DND-41 (cell line): ENCODE data around the gene SRC.
A peak's percentile ranks its signal among the peaks of the same experiment; 100 is the strongest.

Source experiments
- ATAC-seq: fragments of 200-7000 bp; cut with Tn5 transposase; 3 replicates; pipeline ENCODE4 v1.9.1; 2021; ENCODE audit warnings: low read depth; ENCODE audit not compliant: insufficient read depth
- DNase-seq: peaks from one replicate; pipeline ENCODE4 v3.0.0-alpha.2; 2020
- H2AFZ ChIP-seq: 2 replicates; pipeline ENCODE4 v1.6.0; 2012; ENCODE audit warnings: low read depth, low read length
- H3K27ac ChIP-seq: 2 replicates; pipeline ENCODE4 v1.5.1; 2012; ENCODE audit warnings: low read length, inconsistent platforms
- H3K27me3 ChIP-seq: fragments of 200-600 bp; sonication (generic); 2 replicates; pipeline ENCODE4 v1.6.0; 2012; ENCODE audit warnings: low read length, mild to moderate bottlenecking, inconsistent platforms; ENCODE audit not compliant: insufficient read depth, poor library complexity
- H3K36me3 ChIP-seq: 2 replicates; pipeline ENCODE4 v1.5.1; 2012; ENCODE audit warnings: low read length, inconsistent platforms; ENCODE audit not compliant: insufficient read depth
- H3K4me1 ChIP-seq: 2 replicates; pipeline ENCODE4 v1.5.1; 2012; ENCODE audit warnings: mild to moderate bottlenecking, low read length; ENCODE audit not compliant: insufficient read depth
- H3K4me2 ChIP-seq: 2 replicates; pipeline ENCODE4 v1.6.0; 2012; ENCODE audit warnings: mild to moderate bottlenecking, moderate library complexity, low read length, inconsistent platforms; ENCODE audit not compliant: insufficient read depth
- H3K4me3 ChIP-seq, 2 experiments: fragments of 200-600 bp in 1 of 2; shearing (Covaris generic) in 1 of 2; 2 replicates each; pipeline ENCODE4 v1.5.1; 2012 to 2016; ENCODE audit warnings: inconsistent platforms in 2 of 2, low read length in 2 of 2, mild to moderate bottlenecking in 2 of 2, low read depth in 1 of 2, moderate library complexity in 1 of 2
- H3K79me2 ChIP-seq: 2 replicates; pipeline ENCODE4 v1.6.0; 2012; ENCODE audit warnings: low read length, inconsistent platforms; ENCODE audit not compliant: insufficient read depth
- H3K9ac ChIP-seq: 2 replicates; pipeline ENCODE4 v1.6.0; 2012; ENCODE audit warnings: low read depth, mild to moderate bottlenecking, inconsistent platforms, low read length, moderate library complexity
- H3K9me3 ChIP-seq: 2 replicates; pipeline ENCODE4 v1.5.1; 2012; ENCODE audit warnings: low read length, moderate library complexity, mild to moderate bottlenecking, inconsistent platforms; ENCODE audit not compliant: insufficient read depth, severe bottlenecking
- H4K20me1 ChIP-seq: 2 replicates; pipeline ENCODE4 v1.6.0; 2012; ENCODE audit warnings: low read length; ENCODE audit not compliant: insufficient read depth
- CTCF ChIP-seq: IDR thresholded peaks from 2 replicates; pipeline ENCODE4 v1.5.1; 2012; ENCODE audit warnings: borderline replicate concordance, low read length, moderate library complexity, mild to moderate bottlenecking; ENCODE audit not compliant: poor library complexity, severe bottlenecking; ENCODE audit errors: extremely low read depth
- EZH2 ChIP-seq: IDR thresholded peaks from 3 replicates; pipeline ENCODE4 v1.6.1; 2012; ENCODE audit warnings: borderline replicate concordance, low read depth, mild to moderate bottlenecking, moderate library complexity, low read length, inconsistent platforms; ENCODE audit not compliant: severe bottlenecking

Gene SRC

GRCh38 chr20:37363221-37364012 is 17.5 kb downstream of the SRC start:
- Histone ChIP-seq H2AFZ (no peak overlapping the region), H3K9ac (no peak overlapping the region)
- no peak for ATAC-seq

GRCh38 chr20:37364013-37364926 is 18.3 kb downstream of the SRC start:
- H3K36me3 ChIP-seq: 0 out of 2 replicates have a peak, but pooled peaks cover 4% of the 10 kb centered on the region
- no peaks in the 10 kb centered on the region; the same call in 1 of the 2 replicates for H3K79me2 ChIP-seq
- H3K9me3 ChIP-seq: no peaks in the 10 kb centered on the region
- DNase-seq (no peak), ATAC-seq (no peak)
- no peak overlapping the region for H3K27ac ChIP-seq
- H3K27me3 ChIP-seq: no peaks in the 10 kb centered on the region
- H4K20me1 ChIP-seq: peaks cover 21% of the 10 kb centered on the region
- no peak for TF ChIP-seq CTCF
- no peak for TF ChIP-seq EZH2
- no peak overlapping the region for H3K4me3 ChIP-seq
- no peak overlapping the region for H3K9ac ChIP-seq
- H3K4me2 ChIP-seq: no peak overlapping the region
- H3K4me1 ChIP-seq: no peaks in the 10 kb centered on the region
- H2AFZ ChIP-seq: no peak overlapping the region

More at GRCh38 chr20:37363221-37364012, 17.5 kb downstream of the SRC start:
- Histone ChIP-seq H3K36me3 (0 out of 2 replicates have a peak, but pooled peaks cover 4% of the 10 kb centered on the region), H3K27me3 (no peaks in the 10 kb centered on the region), H3K4me3 (no peak overlapping the region), H3K4me1 (no peaks in the 10 kb centered on the region), H3K79me2 (no peaks in the 10 kb centered on the region; the same call in 1 of the 2 replicates), H3K9me3 (no peaks in the 10 kb centered on the region), H3K4me2 (no peak overlapping the region), H4K20me1 (peaks cover 29% of the 10 kb centered on the region), H3K27ac (no peak overlapping the region)
- TF ChIP-seq CTCF: no peak
- DNase-seq: no peak

GRCh38 chr20:37364927-37365272 is 19.0 kb downstream of the SRC start:
- DNase-seq: no peak
- Histone ChIP-seq H3K27me3 (no peaks in the 10 kb centered on the region), H3K79me2 (no peaks in the 10 kb centered on the region; the same call in 1 of the 2 replicates)

More at GRCh38 chr20:37364927-37365272, 19.0 kb downstream of the SRC start:
- Histone ChIP-seq H3K9me3 (no peaks in the 10 kb centered on the region), H3K36me3 (0 out of 2 replicates have a peak, but pooled peaks cover 4% of the 10 kb centered on the region), H3K4me3 (no peak overlapping the region), H3K4me1 (no peaks in the 10 kb centered on the region), H3K9ac (no peak overlapping the region), H4K20me1 (peaks cover 16% of the 10 kb centered on the region), H3K4me2 (no peak overlapping the region), H2AFZ (no peak overlapping the region), H3K27ac (no peak overlapping the region)
- TF ChIP-seq CTCF (no peak), EZH2 (no peak)
- ATAC-seq: peak; percentile 60; the same call in 1 of the 3 replicates
